NCI-H2171 treated with DMSO at 0.1 percent for 48 hours (cell line): ENCODE results near the gene TRRAP.

Experiments used
- DNase-seq: peaks from one replicate; lab custom pipeline; 2025; lab: John Stamatoyannopoulos, UW

Gene TRRAP

GRCh38 chr7:98900815-98901214 is 22.5 kb downstream of the TRRAP start:
- no peak for DNase-seq

GRCh38 chr7:98902523-98902922 is 24.2 kb downstream of the TRRAP start:
- no peak for DNase-seq

GRCh38 chr7:98903246-98903645 is 24.9 kb downstream of the TRRAP start:
- DNase-seq = no peak

GRCh38 chr7:98907570-98907969 is 29.2 kb downstream of the TRRAP start:
- DNase-seq = no peak

- no peak for DNase-seq
Observed at GRCh38 chr7:98908585-98908984, 30.3 kb downstream of the TRRAP start.

- DNase-seq = no peak
Observed at GRCh38 chr7:98909487-98909886, 31.2 kb downstream of the TRRAP start.

- DNase-seq = no peak
Observed at GRCh38 chr7:98910427-98910826, 32.1 kb downstream of the TRRAP start.

GRCh38 chr7:98911916-98912315 is 33.6 kb downstream of the TRRAP start:
- peak; percentile 47 for DNase-seq

GRCh38 chr7:98913026-98913425 is 34.7 kb downstream of the TRRAP start:
- DNase-seq = peak; percentile 31

- peak; percentile 36 for DNase-seq
Observed at GRCh38 chr7:98913612-98914011, 35.3 kb downstream of the TRRAP start.

- no peak for DNase-seq
Observed at GRCh38 chr7:98917331-98917730, 39.0 kb downstream of the TRRAP start.

GRCh38 chr7:98921608-98922372 is 43.5 kb downstream of the TRRAP start:
- no peak for DNase-seq

GRCh38 chr7:98922392-98923187 is 44.3 kb downstream of the TRRAP start:
- no peak for DNase-seq

- no peak for DNase-seq
Observed at GRCh38 chr7:98923512-98923911, 45.2 kb downstream of the TRRAP start.

GRCh38 chr7:98927125-98927524 is 48.8 kb downstream of the TRRAP start:
- DNase-seq = no peak

GRCh38 chr7:98930464-98930863 is 52.1 kb downstream of the TRRAP start:
- DNase-seq = no peak

- DNase-seq = no peak
Observed at GRCh38 chr7:98930921-98931320, 52.6 kb downstream of the TRRAP start.

- DNase-seq = no peak
Observed at GRCh38 chr7:98933321-98933720, 55.0 kb downstream of the TRRAP start.

GRCh38 chr7:98934267-98934666 is 55.9 kb downstream of the TRRAP start:
- DNase-seq = no peak

- no peak for DNase-seq
Observed at GRCh38 chr7:98935811-98936210, 57.5 kb downstream of the TRRAP start.

GRCh38 chr7:98943336-98943735 is 65.0 kb downstream of the TRRAP start:
- no peak for DNase-seq

- DNase-seq = no peak
Observed at GRCh38 chr7:98944386-98944785, 66.1 kb downstream of the TRRAP start.

- no peak for DNase-seq
Observed at GRCh38 chr7:98945852-98946251, 67.5 kb downstream of the TRRAP start.
